IMR-90 (cell line): ENCODE results near the gene TLCD5. TPM values are rescaled to one million over a fixed set of nuclear protein-coding genes. Genes with fewer than 3 reads are reported as not detected.

Source experiments
- ATAC-seq: fragments of 200-7000 bp; cut with Tn5 transposase; 2 replicates; pipeline ENCODE4 v1.9.1; 2020; ENCODE audit warnings: low read depth, mild to moderate bottlenecking, moderate library complexity
- BruUV-seq: library from RNA; stranded (reverse); fragments of 400-500 nt; replicated peaks from 2 replicates; lab custom pipeline; 2021; lab: Mats Ljungman, UMichigan
- CTCF ChIA-PET: fragments of 300-600 bp; formaldehyde crosslinking; extraction: SDS; loops from one replicate; lab custom pipeline; 2021; ENCODE audit warnings: antibody characterized with exemption; lab: Yijun Ruan, JAX
- POLR2A ChIA-PET: fragments of 300-600 bp; sonication (Branson Sonifier 250); formaldehyde crosslinking; loops from one replicate; lab custom pipeline; 2022; ENCODE audit warnings: antibody characterized with exemption; ENCODE audit not compliant: unreplicated experiment; lab: Charles Lee
- DNase-seq: peaks from one replicate; pipeline ENCODE4 v3.0.0; 2013
- H2AFZ ChIP-seq: replicated peaks from 2 replicates; pipeline ENCODE3; 2013; ENCODE audit warnings: low read length, mild to moderate bottlenecking; ENCODE audit not compliant: poor library complexity
- H2AK5ac ChIP-seq: 2 replicates; pipeline ENCODE4 v1.6.1; 2013; ENCODE audit warnings: low read depth, low read length, inconsistent platforms
- H2AK9ac ChIP-seq: replicated peaks from 2 replicates; pipeline ENCODE3; 2013; ENCODE audit warnings: mild to moderate bottlenecking, low read depth, low read length, moderate library complexity; ENCODE audit not compliant: poor library complexity
- H2BK120ac ChIP-seq: 2 replicates; pipeline ENCODE4 v1.6.1; 2013; ENCODE audit warnings: low read depth, low read length, inconsistent platforms
- H2BK15ac ChIP-seq: 3 replicates; pipeline ENCODE4 v1.6.1; 2013; ENCODE audit warnings: low read depth, low read length, inconsistent platforms
- H2BK20ac ChIP-seq: 2 replicates; pipeline ENCODE4 v1.6.1; 2013; ENCODE audit warnings: low read depth, mild to moderate bottlenecking, inconsistent platforms, low read length, moderate library complexity
- H2BK5ac ChIP-seq: 2 replicates; pipeline ENCODE4 v1.6.1; 2013; ENCODE audit warnings: mild to moderate bottlenecking, low read depth, low read length, inconsistent platforms; ENCODE audit not compliant: poor library complexity, severe bottlenecking
- H3K14ac ChIP-seq: replicated peaks from 2 replicates; pipeline ENCODE4 v1.6.1; 2013; ENCODE audit warnings: low read depth, low read length, inconsistent platforms
- H3K18ac ChIP-seq: 2 replicates; pipeline ENCODE4 v1.6.1; 2013; ENCODE audit warnings: low read depth, low read length, control low read depth
- H3K23ac ChIP-seq: 2 replicates; pipeline ENCODE4 v1.6.1; 2013; ENCODE audit warnings: low read depth, low read length, inconsistent platforms
- H3K27ac ChIP-seq: 2 replicates; pipeline ENCODE4 v1.5.1; 2013; ENCODE audit warnings: mild to moderate bottlenecking, control low read depth, low read length; ENCODE audit not compliant: insufficient read depth
- H3K27me3 ChIP-seq: 2 replicates; pipeline ENCODE4 v1.6.1; 2013; ENCODE audit warnings: low read length; ENCODE audit not compliant: control insufficient read depth, insufficient read depth
- H3K36me3 ChIP-seq: 2 replicates; pipeline ENCODE4 v1.6.1; 2013; ENCODE audit warnings: low read length, mixed read lengths; ENCODE audit not compliant: control insufficient read depth, insufficient read depth
- H3K4ac ChIP-seq: 2 replicates; pipeline ENCODE4 v1.6.1; 2013; ENCODE audit warnings: low read depth, low read length, inconsistent platforms
- H3K4me1 ChIP-seq: 2 replicates; pipeline ENCODE4 v1.6.1; 2013; ENCODE audit warnings: low read length, mixed read lengths; ENCODE audit not compliant: control insufficient read depth, insufficient read depth
- H3K4me2 ChIP-seq: 2 replicates; pipeline ENCODE4 v1.6.1; 2013; ENCODE audit warnings: low read depth, mild to moderate bottlenecking, control low read depth, low read length, moderate library complexity
- H3K4me3 ChIP-seq: 2 replicates; pipeline ENCODE4 v1.5.1; 2013; ENCODE audit warnings: low read depth, mild to moderate bottlenecking, control low read depth, low read length, moderate library complexity; ENCODE audit not compliant: insufficient read depth
- H3K56ac ChIP-seq: 2 replicates; pipeline ENCODE4 v1.6.1; 2013; ENCODE audit warnings: low read length, inconsistent platforms; ENCODE audit not compliant: insufficient read depth; ENCODE audit errors: extremely low read depth
- H3K79me1 ChIP-seq, 2 experiments: 2 replicates each; pipeline ENCODE4 v1.6.1; 2013; ENCODE audit warnings: low read length in 2 of 2, inconsistent platforms in 1 of 2, low read depth in 1 of 2
- H3K9ac ChIP-seq: 2 replicates; pipeline ENCODE4 v1.6.1; 2013; ENCODE audit warnings: low read depth, low read length, control low read depth
- H3K9me1 ChIP-seq: 2 replicates; pipeline ENCODE4 v1.6.1; 2013; ENCODE audit warnings: low read length, inconsistent platforms; ENCODE audit not compliant: insufficient read depth
- H3K9me3 ChIP-seq: 2 replicates; pipeline ENCODE4 v1.6.1; 2013; ENCODE audit warnings: low read length; ENCODE audit not compliant: control insufficient read depth, insufficient read depth
- H4K20me1 ChIP-seq: 2 replicates; pipeline ENCODE4 v1.6.1; 2013; ENCODE audit warnings: low read length, inconsistent platforms; ENCODE audit not compliant: insufficient read depth
- H4K5ac ChIP-seq: 2 replicates; pipeline ENCODE4 v1.6.1; 2013; ENCODE audit warnings: mild to moderate bottlenecking, low read depth, low read length, control low read depth
- H4K8ac ChIP-seq, 2 experiments: 2 replicates each; pipeline ENCODE4 v1.6.1; 2013; ENCODE audit warnings: low read depth in 2 of 2, low read length in 2 of 2, control low read depth in 1 of 2, inconsistent platforms in 1 of 2
- H4K91ac ChIP-seq: 2 replicates; pipeline ENCODE4 v1.6.1; 2013; ENCODE audit warnings: low read depth, low read length, inconsistent platforms; ENCODE audit not compliant: insufficient read depth
- BHLHE40 ChIP-seq: fragments of 150-350 bp; IDR thresholded peaks from 2 replicates; pipeline ENCODE4 v1.6.1; 2016; ENCODE audit warnings: mild to moderate bottlenecking, low read depth, low read length
- CEBPB ChIP-seq: IDR thresholded peaks from 2 replicates; pipeline ENCODE4 v1.6.1; 2012; ENCODE audit warnings: low read depth, low read length, improper control_type of control experiment
- CTCF ChIP-seq: conservative IDR thresholded peaks from 2 replicates; pipeline ENCODE4 v1.5.1; 2012; ENCODE audit warnings: mild to moderate bottlenecking, low read depth, low read length, improper control_type of control experiment
- ELK1 ChIP-seq: fragments of 150-350 bp; IDR thresholded peaks from 2 replicates; pipeline ENCODE4 v1.6.1; 2016; ENCODE audit warnings: low read depth, mild to moderate bottlenecking, low read length, moderate library complexity, borderline replicate concordance
- FOS ChIP-seq: fragments of 150-350 bp; IDR thresholded peaks from 2 replicates; pipeline ENCODE4 v1.6.1; 2016; ENCODE audit warnings: low read depth, low read length
- MAZ ChIP-seq: IDR thresholded peaks from 2 replicates; pipeline ENCODE4 v1.6.1; 2012; ENCODE audit warnings: low read depth, mild to moderate bottlenecking, low read length, improper control_type of control experiment, moderate library complexity, borderline replicate concordance
- MXI1 ChIP-seq: IDR thresholded peaks from 2 replicates; pipeline ENCODE4 v1.6.1; 2012; ENCODE audit warnings: low read depth, mild to moderate bottlenecking, low read length, moderate library complexity, borderline replicate concordance
- NFE2L2 ChIP-seq: fragments of 150-350 bp; IDR thresholded peaks from 2 replicates; pipeline ENCODE4 v1.6.1; 2016; ENCODE audit warnings: low read depth, mild to moderate bottlenecking, low read length
- POLR2A ChIP-seq: IDR thresholded peaks from 2 replicates; pipeline ENCODE4 v1.6.1; 2012; ENCODE audit warnings: mild to moderate bottlenecking, low read depth, low read length
- RAD21 ChIP-seq: IDR thresholded peaks from 2 replicates; pipeline ENCODE4 v1.6.1; 2012; ENCODE audit warnings: low read length, improper control_type of control experiment
- RCOR1 ChIP-seq: IDR thresholded peaks from 2 replicates; pipeline ENCODE4 v1.6.1; 2012; ENCODE audit warnings: mild to moderate bottlenecking, low read length, improper control_type of control experiment; ENCODE audit not compliant: insufficient replicate concordance
- RFX5 ChIP-seq: IDR thresholded peaks from 2 replicates; pipeline ENCODE4 v1.8.0; 2012; ENCODE audit warnings: low read depth, mild to moderate bottlenecking, low read length, moderate library complexity
- WGBS, 2 experiments: methylation state at CpG; one replicate each; pipeline versions ENCODE4 v1.1.5 to v1.1.7; 2013; ENCODE audit warnings: missing lambda C conversion rate in 2 of 2; ENCODE audit not compliant: insufficient read length in 1 of 2; ENCODE audit errors: extremely low coverage in 2 of 2; 5-methylcytosine and 5-hydroxymethylcytosine counted together
- dilution Hi-C: fragments of 300-500 bp; cut with HindIII; formaldehyde crosslinking; loops from one replicate; pipeline ENCODE4 v1.14.3; 2018; ENCODE audit warnings: low sequenced_read_pairs; ENCODE audit not compliant: unreplicated experiment
- in situ Hi-C: fragments of 300-500 bp; cut with MboI; formaldehyde crosslinking; loops from 3 replicates; pipeline ENCODE4 v1.14.3; 2019; ENCODE audit warnings: low sequenced_read_pairs, inconsistent platforms, mixed read lengths
- intact Hi-C: fragments of 100-400 bp; cut with micrococcal nuclease; formaldehyde crosslinking; loops from 2 replicates; pipeline ENCODE4 v1.10.0; 2022
- polyA plus RNA-seq, 3 experiments: library from polyadenylated mRNA; depleted of rRNA; stranded (reverse); fragments of >200 nt; gene quantifications; 2 replicates each; pipeline ENCODE4 v1.2.3, GENCODE V29; 2012; ENCODE audit warnings: low replicate concordance in 1 of 3
- total RNA-seq: library from RNA; depleted of rRNA; stranded (reverse); fragments of >200 nt; gene quantifications from 2 replicates; pipeline ENCODE4 v1.2.3, GENCODE V29; 2012

Gene TLCD5
- total and polyA plus RNA-seq, 2 of the 4 experiments (the other 2 are of a cell fraction), result 9.5 to 11.5 TPM

GRCh38 chr11:120285256-120285655 lies 39.8 kb upstream of the TLCD5 start:
- H3K14ac ChIP-seq, result no peak overlapping the region
- dilution Hi-C loops (no loop called here), intact Hi-C loops (no loop called here), in situ Hi-C loops (no loop called here)
- H3K36me3 ChIP-seq, result no peaks in the 10 kb centered on the region
- no peak overlapping the region for H3K18ac ChIP-seq
- no peak overlapping the region for H2BK120ac ChIP-seq
- H3K9me1 ChIP-seq, result no peaks in the 10 kb centered on the region
- ChIA-PET POLR2A (no interaction called here), CTCF (interaction anchor here (0.7 kb wide), 1 partner anchor 1111 kb away, joined by 3 read pairs; no protein-coding TSS in a partner anchor)
- no peak overlapping the region for H3K27ac ChIP-seq
- H3K56ac ChIP-seq, result no peak overlapping the region
- H4K5ac ChIP-seq, result no peak overlapping the region
- no peak overlapping the region for H2BK20ac ChIP-seq
- no peaks in the 10 kb centered on the region for H4K20me1 ChIP-seq
- no peak overlapping the region for H4K91ac ChIP-seq
- H3K4me1 ChIP-seq, result no peaks in the 10 kb centered on the region
- H3K4me3 ChIP-seq, result no peak overlapping the region
- H2AFZ ChIP-seq, result no peak overlapping the region
- H2AK5ac ChIP-seq, result no peak overlapping the region
- no peaks in the 10 kb centered on the region for H3K79me1 ChIP-seq
- no peaks in the 10 kb centered on the region for H3K9me3 ChIP-seq
- no peak overlapping the region for H3K4ac ChIP-seq
- no TSS peak for BruUV-seq
- no peak overlapping the region for H2AK9ac ChIP-seq
- peaks cover 39% of the 10 kb centered on the region for H3K27me3 ChIP-seq
- no peak overlapping the region for H3K4me2 ChIP-seq
- no peak overlapping the region for H2BK5ac ChIP-seq
- no peak overlapping the region for H2BK15ac ChIP-seq
- no peak overlapping the region for H4K8ac ChIP-seq
- ATAC-seq (no peak), DNase-seq (no peak)
- H3K9ac ChIP-seq, result no peak overlapping the region
- H3K23ac ChIP-seq, result no peak overlapping the region
- WGBS, 2 experiments, result no CpG with 5 or more reads among the region's 4 CpGs
- TF ChIP-seq FOS (no peak), CEBPB (no peak), NFE2L2 (no peak), RAD21 (no peak), BHLHE40 (no peak), RCOR1 (no peak), RFX5 (no peak), CTCF (no peak), MAZ (no peak), MXI1 (no peak), ELK1 (no peak), POLR2A (no peak)
